SHP77 (cell line): Measurements from ENCODE around the gene CD248.
"Not testable (repeated sequence)": the region's sequence is repeated elsewhere in the genome, so short reads cannot be mapped to it uniquely, and the experiment has no call there.

Experiments used
- DNase-seq, 2 experiments: peaks; one replicate each; lab custom pipeline; 2025; lab: John Stamatoyannopoulos, UW

CD248 gene

DNA sequence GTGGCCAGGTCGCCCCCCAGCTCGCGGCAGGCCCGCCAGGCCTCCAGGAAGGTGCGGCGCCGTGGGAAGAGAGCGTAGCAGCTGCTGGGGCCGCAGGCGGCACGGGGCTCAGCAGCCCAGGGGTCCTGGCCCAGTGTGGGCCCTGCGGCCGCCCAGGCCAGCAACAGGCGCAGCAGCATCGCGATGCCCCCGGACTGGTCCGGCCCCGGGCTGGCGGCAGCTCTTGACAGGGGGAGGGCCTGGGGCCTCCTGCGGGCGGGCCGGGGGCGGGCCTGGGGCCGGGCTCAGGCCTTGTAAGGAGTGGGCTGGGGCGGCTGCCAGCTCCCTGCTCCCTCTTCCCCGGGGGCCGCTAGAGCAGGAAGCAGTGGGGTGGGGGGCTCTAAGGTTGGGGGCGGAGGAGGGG, at the start of gene CD248:
Gene CD248, minus strand, starts transcription at position 196 of the 403 bp plus-strand sequence. Its CDS starts 17 bp downstream, at position 179.
- DNase-seq = no peak

- no peak for DNase-seq
Observed at GRCh38 chr11:66365711-66366619, 49.1 kb upstream of the CD248 start.

GRCh38 chr11:66365166-66365565, 48.3 kb upstream of the CD248 start:
- no peak for DNase-seq

DNA sequence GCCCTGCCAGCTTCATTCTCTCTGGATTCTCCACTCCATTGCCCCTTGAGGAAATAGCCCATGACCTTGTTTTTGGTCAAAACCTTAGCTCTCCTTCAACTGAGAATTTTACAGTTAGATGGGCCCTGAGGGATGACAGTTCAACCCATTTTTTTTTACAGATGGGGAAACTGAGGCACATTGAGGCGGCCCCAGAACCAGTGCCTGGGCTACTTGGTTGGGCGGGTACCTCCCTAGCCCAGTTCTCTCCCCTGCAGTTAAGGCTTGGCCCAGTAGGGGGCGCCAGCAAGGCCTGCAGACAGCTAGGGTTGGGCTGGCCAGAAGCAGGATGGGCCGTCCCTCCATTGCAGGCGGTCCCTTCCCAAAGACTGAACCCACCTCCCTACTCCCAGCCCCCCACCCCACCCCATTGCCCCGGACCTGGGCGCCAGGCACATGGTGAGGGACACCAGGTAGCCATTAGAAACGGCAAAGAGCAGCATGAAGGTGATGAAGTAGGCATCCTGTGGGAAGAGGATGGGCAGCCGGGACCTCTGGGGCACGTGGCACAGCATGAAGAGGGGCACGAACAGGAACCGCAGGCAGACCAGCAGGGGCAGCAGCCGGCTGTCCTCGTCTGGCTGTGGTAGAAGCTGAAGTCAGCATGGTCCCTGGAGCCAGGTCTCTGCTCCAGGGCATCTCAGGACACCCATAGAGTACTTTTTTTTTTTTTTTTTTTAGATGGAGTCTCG, 47.1 kb upstream of the CD248 start:
- peak in 1 of 2 experiments; percentile 47 for DNase-seq

GRCh38 chr11:66363187-66363601, 46.4 kb upstream of the CD248 start:
- no peak for DNase-seq

- DNase-seq = no peak
Observed at GRCh38 chr11:66362481-66363147, 45.8 kb upstream of the CD248 start.

DNA sequence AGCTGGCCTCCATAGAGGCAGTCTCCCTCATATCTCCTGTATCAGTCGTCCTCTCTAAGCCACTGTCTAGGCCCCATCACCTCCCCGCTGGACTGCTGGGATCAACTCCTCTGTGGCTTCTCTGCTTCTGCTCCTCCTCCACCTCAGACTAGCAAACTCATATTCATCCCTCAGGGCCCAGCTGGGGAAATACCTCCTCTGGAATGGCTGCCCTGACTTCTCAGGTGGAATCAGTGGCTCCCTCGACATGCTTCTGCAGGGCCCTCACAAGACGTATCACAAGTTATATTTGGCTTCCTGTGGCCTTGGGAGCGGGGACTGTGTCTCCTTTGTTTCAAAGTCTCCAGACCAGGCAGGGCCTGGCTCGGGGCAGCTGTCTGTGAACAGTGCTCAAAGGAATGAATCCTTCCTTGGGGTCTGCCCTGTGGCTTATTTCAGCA, 44.7 kb upstream of the CD248 start:
- no peak for DNase-seq

DNA sequence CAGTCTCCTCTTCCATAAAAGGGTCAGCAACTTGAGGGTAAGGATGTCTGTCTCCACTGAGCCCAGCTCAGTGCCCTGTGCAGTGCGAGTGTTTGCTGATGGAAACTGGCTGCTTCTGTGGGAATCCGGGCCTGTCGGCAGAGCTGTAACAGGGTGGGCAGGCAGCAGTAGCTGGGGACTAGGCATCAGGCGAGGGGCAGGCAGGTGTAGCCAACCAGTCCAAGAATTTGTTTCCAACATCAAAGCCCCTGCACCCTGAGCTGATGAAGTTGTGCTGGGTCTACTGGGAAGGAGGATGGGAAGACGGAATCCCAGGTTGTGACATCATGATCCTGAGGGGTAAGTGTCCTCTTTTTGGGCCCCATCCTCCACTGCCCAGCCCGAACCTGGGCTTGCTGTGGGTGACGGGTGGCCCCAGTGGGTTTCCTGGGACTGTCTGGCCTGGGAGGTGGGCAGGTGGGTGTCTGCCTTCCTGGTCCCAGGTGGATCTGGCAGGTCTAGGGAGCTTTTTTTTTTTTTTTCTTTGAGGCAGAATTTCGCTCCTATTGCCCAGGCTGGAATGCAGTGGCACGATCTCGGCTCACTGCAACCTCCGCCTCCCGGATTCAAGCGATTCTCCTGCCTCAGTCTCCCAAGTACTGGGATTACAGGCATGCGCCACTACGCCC, 43.7 kb upstream of the CD248 start:
- DNase-seq = no peak

DNA sequence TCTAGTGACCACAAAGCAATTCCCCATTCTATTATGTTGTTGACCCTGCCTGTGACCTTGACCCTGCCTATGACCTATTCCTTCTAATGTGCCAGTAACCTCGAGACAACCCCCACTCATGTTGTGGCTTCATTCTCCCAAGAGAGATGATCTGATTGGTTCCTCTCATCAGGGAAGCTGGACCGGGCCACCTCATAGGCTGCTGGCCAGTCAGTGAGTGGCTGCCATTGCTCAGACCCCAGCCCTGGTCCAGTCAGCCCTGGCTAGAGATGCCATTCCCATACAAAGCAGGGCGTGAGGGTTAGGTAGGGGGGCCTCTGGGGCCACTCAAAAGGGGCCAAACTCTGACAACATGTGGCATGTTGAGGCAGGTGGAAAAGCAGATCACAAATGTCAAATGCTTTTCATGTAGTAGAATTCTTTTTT, 42.8 kb upstream of the CD248 start:
- DNase-seq = no peak

- DNase-seq = not testable (repeated sequence)
Observed at GRCh38 chr11:66350560-66351235, 33.9 kb upstream of the CD248 start.

DNA sequence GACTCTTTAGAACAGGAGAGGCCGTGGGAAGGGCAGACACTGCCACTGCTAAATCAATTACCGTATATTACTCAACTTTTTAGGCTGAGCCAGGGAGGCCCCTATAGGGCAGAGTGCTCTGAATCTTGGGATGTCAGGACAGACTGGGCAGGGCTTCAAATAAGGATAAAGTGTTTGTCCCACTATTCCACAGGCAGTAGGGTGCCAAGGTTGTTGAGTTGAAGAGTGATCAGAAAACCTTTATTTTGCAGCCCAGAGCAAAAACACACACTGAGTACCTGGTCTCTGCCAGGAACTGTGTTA, 32.2 kb upstream of the CD248 start:
- no peak for DNase-seq

DNA sequence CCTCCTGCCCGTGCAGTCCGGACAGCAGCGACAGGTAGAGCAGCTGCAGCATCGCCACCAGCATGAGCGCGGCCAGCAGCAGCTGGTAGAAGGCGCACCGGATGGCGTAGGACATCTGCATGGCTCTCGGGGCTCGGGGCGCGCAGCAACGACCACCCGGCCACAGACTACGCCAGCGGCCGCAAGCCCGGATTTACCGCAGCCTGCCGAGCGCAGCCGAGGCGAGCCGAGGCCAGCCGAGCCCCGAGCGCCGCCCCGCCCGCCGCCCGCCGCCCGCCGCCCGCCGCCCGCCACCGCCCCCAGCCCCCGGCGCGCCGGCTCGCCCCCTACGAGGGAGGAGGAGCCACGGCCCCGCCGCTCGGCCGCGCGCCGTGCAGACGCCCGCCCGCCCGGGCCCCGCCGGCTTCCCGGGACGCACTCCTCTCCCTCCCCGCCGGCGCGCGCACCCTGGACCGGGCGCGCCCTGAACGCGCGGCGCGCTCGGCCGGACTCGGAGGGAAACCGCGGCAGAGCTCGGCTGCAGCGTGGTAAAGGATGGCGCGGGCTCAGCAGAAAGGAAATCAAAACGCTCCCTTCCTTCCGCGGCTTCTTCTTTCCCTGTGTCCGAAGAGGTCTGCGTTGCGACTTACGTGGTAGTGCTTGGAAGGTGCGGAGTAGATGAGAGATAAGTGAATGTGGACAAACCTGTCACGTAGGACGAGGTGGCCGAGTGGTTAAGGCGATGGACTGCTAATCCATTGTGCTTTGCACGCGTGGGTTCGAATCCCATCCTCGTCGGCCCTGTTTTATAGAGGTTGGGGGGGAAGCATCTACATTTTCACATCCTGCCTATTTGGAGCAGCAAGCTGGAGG, 30.8 kb upstream of the CD248 start, which contains the start of gene B4GAT1:
Gene B4GAT1, minus strand, starts transcription at position 205 of the 852 bp plus-strand sequence. Its CDS starts 84 bp downstream, at position 121.
- peak; percentile 83 to 90 for DNase-seq

DNA sequence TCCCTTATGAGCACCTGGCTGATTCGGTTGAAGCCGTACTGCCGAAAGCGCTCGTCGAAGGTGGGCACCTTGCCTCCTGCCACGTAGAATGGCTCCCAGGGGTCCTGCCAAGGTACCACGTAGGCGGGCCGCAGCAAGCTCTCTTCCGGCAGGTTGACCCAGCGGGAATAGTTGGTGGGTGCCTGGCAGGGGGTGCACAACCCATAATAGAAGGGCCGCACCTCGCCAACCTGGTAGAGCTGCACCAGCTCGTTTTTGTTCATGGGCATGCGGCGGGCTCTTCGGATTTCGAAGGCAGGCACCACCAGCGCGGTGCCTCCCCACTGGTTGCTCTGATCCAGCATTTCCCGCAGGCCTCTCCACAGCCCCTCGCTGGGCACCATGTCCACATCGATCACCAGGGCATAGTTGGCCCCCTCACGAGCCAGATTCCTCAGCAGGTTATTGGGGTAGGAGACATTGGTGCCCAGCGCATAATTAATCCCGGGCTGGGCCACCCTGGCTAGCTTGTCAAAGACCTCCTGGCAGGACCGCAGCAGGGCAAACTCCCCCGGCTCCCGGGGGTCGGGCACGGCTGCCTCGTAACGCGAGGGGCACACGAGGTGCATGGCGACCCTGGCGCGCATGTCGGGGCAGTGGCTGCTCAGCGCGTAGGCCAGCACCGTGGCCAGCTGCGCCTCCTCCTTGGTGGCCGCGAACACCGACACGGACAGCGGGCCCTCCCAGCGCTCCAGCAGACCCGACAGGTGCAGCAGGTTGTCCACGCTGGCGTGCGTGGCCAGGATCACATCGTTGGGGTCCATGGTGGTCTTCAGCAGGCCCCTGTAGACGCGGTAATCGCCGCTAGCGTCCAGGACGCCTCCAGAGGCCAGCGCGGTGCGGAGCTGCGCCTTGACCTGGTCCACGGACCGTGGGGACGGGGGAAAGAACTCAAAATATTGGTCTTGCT, 29.9 kb upstream of the CD248 start:
- DNase-seq = no peak

DNA sequence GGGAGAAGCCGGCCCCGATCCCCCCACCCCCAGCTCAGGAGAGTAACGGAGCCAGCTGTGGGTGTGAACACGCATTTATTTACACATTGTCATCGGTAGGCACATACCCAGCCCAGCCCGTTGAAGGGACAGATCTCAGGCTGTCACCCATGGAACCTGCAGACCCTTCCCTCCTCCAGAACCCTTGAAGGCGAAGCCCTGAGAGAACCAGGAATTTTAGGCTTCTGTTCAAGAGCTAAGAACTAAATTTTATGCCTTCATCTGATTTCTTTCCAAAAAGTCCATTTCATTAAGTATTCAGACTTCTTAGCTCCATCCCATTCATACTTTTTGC, 28.4 kb upstream of the CD248 start:
- DNase-seq = no peak

DNA sequence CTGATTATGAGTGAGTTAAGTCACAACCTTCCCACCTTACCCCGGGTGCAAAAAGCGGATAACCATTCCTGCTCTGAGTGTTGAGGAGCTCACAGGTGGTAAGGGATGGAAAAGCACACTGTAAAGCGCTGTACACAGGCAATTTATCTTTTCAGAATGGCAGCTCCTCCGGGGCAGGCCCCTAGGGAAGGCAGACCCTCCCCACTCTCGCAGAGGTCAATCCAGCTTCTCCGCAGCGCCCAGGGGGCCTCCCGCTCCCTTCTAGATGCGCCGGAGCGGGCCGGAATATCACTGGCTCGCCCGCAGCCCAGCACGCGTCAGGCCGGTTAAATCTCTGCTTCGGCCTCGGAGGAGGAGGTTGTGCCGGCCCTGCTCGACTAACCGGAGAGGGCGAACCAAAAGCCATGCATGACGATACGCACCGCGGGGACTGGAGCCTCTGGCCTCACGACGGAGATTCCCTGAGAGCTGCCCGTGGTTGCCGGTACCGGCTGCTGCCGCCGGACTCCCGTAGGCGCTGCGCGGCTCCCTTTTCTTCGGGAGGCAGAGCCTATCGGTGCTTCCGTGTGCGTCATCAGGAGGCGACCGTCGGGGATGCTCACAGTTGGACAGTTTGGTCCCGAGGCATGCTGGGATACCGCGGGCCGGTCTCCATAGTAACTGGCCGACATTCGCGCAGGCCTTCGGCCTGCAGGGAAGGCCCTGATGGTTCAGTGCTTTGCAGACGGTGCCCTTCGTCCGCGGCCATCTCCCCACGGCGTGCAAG, 27.9 kb upstream of the CD248 start, which contains the start of gene BRMS1:
Gene BRMS1, minus strand, starts transcription at position 555 of the 766 bp plus-strand sequence. CDS start 2,870 bp downstream, outside the sequence.
- peak; percentile 98 to 99 for DNase-seq

DNA sequence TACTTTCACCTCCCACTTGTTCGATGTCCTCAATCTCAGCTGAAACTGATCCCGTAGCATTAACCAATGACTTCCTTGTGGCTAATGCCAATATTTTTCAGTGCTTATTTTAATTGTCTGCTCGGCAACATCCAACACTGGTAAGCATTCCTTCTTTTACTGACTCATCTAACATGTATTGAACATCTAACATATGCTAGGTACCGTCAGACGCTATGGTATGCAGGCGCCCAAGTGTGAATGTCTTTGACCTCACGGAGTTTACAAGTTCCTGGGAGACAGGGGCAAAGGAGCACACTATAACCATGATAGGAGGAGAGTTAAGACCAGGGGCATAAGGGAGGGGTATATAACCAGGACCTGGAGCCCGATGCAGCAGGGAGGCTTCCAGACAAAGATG, 26.3 kb upstream of the CD248 start:
- DNase-seq = no peak

DNA sequence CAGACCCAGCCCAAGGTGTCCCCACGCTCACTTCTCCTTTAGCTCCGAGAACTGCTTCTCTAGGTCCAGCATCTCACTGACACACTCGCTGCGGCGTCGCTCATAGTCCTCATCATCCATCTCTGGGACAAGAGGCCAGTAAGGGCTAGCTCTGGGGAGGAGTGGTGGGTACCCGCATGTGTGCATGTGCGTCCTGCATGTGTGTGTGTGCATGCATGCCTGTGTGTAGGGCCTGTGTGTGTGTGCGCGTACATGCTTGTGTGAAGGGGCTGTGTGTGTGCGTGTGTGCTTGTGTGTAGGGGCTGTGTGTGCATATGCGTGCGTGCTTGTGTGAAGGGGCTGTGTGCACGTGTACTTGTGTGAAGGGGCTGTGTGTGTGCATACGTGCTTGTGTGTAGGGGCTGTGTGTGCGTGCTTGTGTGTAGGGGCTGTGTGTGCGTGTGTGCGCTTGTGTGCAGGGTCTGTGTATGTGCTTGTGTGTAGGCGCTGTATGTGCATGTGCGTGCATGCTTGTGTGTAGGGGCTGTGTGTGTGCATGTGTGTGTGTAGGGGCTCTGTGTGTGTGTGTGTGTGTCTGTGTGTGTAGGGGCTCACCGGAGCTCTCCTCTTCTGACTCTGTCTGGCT, 24.8 kb upstream of the CD248 start:
- no peak for DNase-seq
